Neural cell (in vitro differentiated cells): Measurements from ENCODE around the gene NSFL1C. TPM values are rescaled to one million over a fixed set of nuclear protein-coding genes. Genes with fewer than 3 reads are reported as not detected.

Experiments used
- H2AFZ ChIP-seq: fragments of 200-600, 300-800 bp; sonication (generic), shearing (Covaris generic); 2 replicates; pipeline ENCODE4 v1.6.0; 2014; ENCODE audit warnings: low read depth, mild to moderate bottlenecking, antibody characterized with exemption, low read length, moderate library complexity
- H3F3A ChIP-seq: fragments of 200-600 bp; shearing (Covaris generic); 2 replicates; pipeline ENCODE4 v1.6.1; 2016; ENCODE audit warnings: mild to moderate bottlenecking, moderate library complexity, mixed read lengths, antibody characterized with exemption, low read length; ENCODE audit not compliant: insufficient read depth, poor library complexity, severe bottlenecking
- H3K27ac ChIP-seq: fragments of 200-600, 300-800 bp; sonication (generic), shearing (Covaris generic); 2 replicates; pipeline ENCODE4 v1.5.1; 2014; ENCODE audit warnings: mild to moderate bottlenecking, low read length, moderate library complexity
- H3K27me3 ChIP-seq: fragments of 300-800, 200-600 bp; sonication (generic), shearing (Covaris generic); 2 replicates; pipeline ENCODE4 v1.6.0; 2014; ENCODE audit warnings: mild to moderate bottlenecking, low read depth, low read length, moderate library complexity; ENCODE audit not compliant: insufficient read depth
- H3K36me3 ChIP-seq: fragments of 300-800, 200-600 bp; sonication (generic), shearing (Covaris generic); 2 replicates; pipeline ENCODE4 v1.5.1; 2014; ENCODE audit warnings: mild to moderate bottlenecking, antibody characterized with exemption, low read length, moderate library complexity; ENCODE audit not compliant: insufficient read depth
- H3K4me2 ChIP-seq: fragments of 300-800, 200-600 bp; sonication (generic), shearing (Covaris generic); 2 replicates; pipeline ENCODE4 v1.6.0; 2014; ENCODE audit warnings: mild to moderate bottlenecking, low read length
- H3K4me3 ChIP-seq: fragments of 300-800, 200-600 bp; sonication (generic), shearing (Covaris generic); 2 replicates; pipeline ENCODE4 v1.5.1; 2014; ENCODE audit warnings: mild to moderate bottlenecking, low read length, moderate library complexity
- H3K79me2 ChIP-seq: fragments of 200-600 bp; shearing (Covaris generic); replicated peaks from 2 replicates; pipeline ENCODE4 v1.6.0; 2014; ENCODE audit warnings: mild to moderate bottlenecking, low read length, moderate library complexity; ENCODE audit not compliant: insufficient read depth
- H3K9ac ChIP-seq: fragments of 300-800, 200-600 bp; sonication (generic), shearing (Covaris generic); 2 replicates; pipeline ENCODE4 v1.6.1; 2016; ENCODE audit warnings: mild to moderate bottlenecking, low read length, mixed read lengths
- H3K9me2 ChIP-seq: fragments of 200-600 bp; shearing (Covaris generic); 2 replicates; pipeline ENCODE4 v1.6.1; 2016; ENCODE audit warnings: mild to moderate bottlenecking, low read length, mixed read lengths; ENCODE audit not compliant: insufficient read depth
- H3K9me3 ChIP-seq: fragments of 200-600, 300-800 bp; sonication (generic), shearing (Covaris generic); 2 replicates; pipeline ENCODE4 v1.6.1; 2016; ENCODE audit warnings: mild to moderate bottlenecking, mixed run types, low read length, moderate library complexity, mixed read lengths
- H4K20me1 ChIP-seq: fragments of 200-600 bp; shearing (Covaris generic); 2 replicates; pipeline ENCODE4 v1.6.1; 2016; ENCODE audit warnings: mild to moderate bottlenecking, mixed run types; ENCODE audit not compliant: insufficient read depth
- EP300 ChIP-seq: fragments of 450-650 bp; conservative IDR thresholded peaks from 2 replicates; pipeline ENCODE4 v1.6.1; 2014; ENCODE audit warnings: antibody characterized with exemption, mild to moderate bottlenecking, moderate library complexity; ENCODE audit not compliant: poor library complexity, severe bottlenecking
- EZH2 ChIP-seq: fragments of 200-600, 300-800 bp; shearing (Covaris generic), sonication (generic); IDR thresholded peaks from 2 replicates; pipeline ENCODE4 v1.6.1; 2014; ENCODE audit warnings: antibody characterized with exemption, low read length, borderline replicate concordance, mild to moderate bottlenecking; ENCODE audit not compliant: insufficient read depth, poor library complexity, severe bottlenecking
- MXI1 ChIP-seq: fragments of 450-650 bp; conservative IDR thresholded peaks from 2 replicates; pipeline ENCODE4 v1.6.1; 2014; ENCODE audit warnings: antibody characterized with exemption, mild to moderate bottlenecking; ENCODE audit not compliant: poor library complexity, severe bottlenecking
- POLR2AphosphoS5 ChIP-seq: IDR thresholded peaks from 2 replicates; pipeline ENCODE4 v1.6.1; 2012
- RAD21 ChIP-seq: fragments of 450-650 bp; conservative IDR thresholded peaks from 2 replicates; pipeline ENCODE4 v1.6.1; 2014; ENCODE audit warnings: antibody characterized with exemption, mild to moderate bottlenecking, moderate library complexity
- SMC3 ChIP-seq: fragments of 450-650 bp; conservative IDR thresholded peaks from 2 replicates; pipeline ENCODE4 v1.6.1; 2014; ENCODE audit warnings: antibody characterized with exemption, mild to moderate bottlenecking, moderate library complexity; ENCODE audit not compliant: poor library complexity
- TAF1 ChIP-seq: IDR thresholded peaks from 2 replicates; pipeline ENCODE4 v1.6.1; 2012; ENCODE audit warnings: low read depth
- polyA plus RNA-seq: library from polyadenylated mRNA; depleted of rRNA; stranded (reverse); fragments of >200 nt; gene quantifications from 2 replicates; pipeline ENCODE4 v1.2.3, GENCODE V29; 2014
- TF ChIP-seq, protein P1 (sequence below): fragments of 450-650 bp; IDR thresholded peaks from 2 replicates; pipeline ENCODE4 v1.5.1; 2014; ENCODE audit warnings: antibody characterized with exemption, mild to moderate bottlenecking, moderate library complexity; ENCODE audit not compliant: poor library complexity, severe bottlenecking
- TF ChIP-seq, protein P2 (sequence below): IDR thresholded peaks from 2 replicates; pipeline ENCODE4 v1.6.1; 2012; ENCODE audit warnings: borderline replicate concordance

Gene NSFL1C
- polyA plus RNA-seq, 1 donor from 2014 or later, result 48.7 TPM

DNA sequence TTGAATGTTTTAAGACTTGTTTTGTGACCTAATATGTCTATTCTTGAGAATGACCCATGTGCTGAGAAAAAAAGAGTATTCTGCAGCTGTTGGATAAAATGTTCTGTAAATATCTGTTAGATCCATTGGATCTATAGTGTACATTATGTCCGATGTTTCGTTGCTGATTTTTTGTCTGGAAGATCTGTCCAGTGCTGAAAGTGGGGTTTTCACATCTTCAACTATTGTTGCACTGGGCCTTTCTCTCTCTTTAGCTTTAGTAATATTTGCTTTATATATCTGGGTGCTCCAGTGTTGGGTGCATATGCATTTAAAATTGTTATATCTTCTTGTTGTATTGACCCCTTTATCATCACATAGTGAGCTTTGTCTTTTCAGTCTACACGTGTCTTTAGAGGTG, 30.3 kb upstream of the NSFL1C start:
- H3F3A ChIP-seq, result no peaks in the 10 kb centered on the region
- TF ChIP-seq SMC3 (no peak), MXI1 (no peak), RAD21 (no peak), EP300 (no peak), EZH2 (no peak), POLR2AphosphoS5 (no peak), TAF1 (no peak)
- TF ChIP-seq, protein P1, sequence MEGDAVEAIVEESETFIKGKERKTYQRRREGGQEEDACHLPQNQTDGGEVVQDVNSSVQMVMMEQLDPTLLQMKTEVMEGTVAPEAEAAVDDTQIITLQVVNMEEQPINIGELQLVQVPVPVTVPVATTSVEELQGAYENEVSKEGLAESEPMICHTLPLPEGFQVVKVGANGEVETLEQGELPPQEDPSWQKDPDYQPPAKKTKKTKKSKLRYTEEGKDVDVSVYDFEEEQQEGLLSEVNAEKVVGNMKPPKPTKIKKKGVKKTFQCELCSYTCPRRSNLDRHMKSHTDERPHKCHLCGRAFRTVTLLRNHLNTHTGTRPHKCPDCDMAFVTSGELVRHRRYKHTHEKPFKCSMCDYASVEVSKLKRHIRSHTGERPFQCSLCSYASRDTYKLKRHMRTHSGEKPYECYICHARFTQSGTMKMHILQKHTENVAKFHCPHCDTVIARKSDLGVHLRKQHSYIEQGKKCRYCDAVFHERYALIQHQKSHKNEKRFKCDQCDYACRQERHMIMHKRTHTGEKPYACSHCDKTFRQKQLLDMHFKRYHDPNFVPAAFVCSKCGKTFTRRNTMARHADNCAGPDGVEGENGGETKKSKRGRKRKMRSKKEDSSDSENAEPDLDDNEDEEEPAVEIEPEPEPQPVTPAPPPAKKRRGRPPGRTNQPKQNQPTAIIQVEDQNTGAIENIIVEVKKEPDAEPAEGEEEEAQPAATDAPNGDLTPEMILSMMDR, result no peak
- H3K9me2 ChIP-seq, result no peaks in the 10 kb centered on the region
- no peaks in the 10 kb centered on the region for H3K27me3 ChIP-seq
- no peak overlapping the region for H3K4me3 ChIP-seq
- no peaks in the 10 kb centered on the region for H4K20me1 ChIP-seq
- no peak overlapping the region for H3K9ac ChIP-seq
- H3K9me3 ChIP-seq, result no peaks in the 10 kb centered on the region
- no peak overlapping the region for H2AFZ ChIP-seq
- no peak overlapping the region for H3K4me2 ChIP-seq
- no peaks in the 10 kb centered on the region for H3K79me2 ChIP-seq
- no peak overlapping the region for H3K27ac ChIP-seq
- H3K36me3 ChIP-seq, result no peaks in the 10 kb centered on the region

DNA sequence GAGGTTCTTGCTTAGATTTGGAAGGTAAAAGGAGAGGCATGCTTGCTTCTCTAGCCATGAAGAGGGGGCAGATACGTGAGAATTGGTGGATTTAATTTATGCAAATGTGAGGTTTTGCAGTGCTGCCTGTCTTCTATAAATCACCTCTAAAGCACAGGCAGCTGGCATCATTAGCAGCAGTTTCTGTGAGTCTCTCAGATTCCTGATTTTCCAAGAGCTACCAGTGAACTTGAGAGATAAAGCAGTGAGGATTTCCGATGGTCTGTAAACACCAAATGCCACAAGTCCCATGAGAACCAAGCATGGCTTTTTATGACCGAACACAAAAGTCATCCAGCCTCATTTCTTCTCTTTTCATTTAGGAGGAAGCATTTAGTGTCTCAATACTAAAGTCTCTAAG, 27.8 kb upstream of the NSFL1C start:
- Histone ChIP-seq H3K9me3 (no peaks in the 10 kb centered on the region), H3K79me2 (no peaks in the 10 kb centered on the region), H3K4me3 (no peak overlapping the region), H3K27me3 (no peaks in the 10 kb centered on the region), H3K9me2 (no peaks in the 10 kb centered on the region), H3K27ac (no peak overlapping the region), H2AFZ (no peak overlapping the region), H3K9ac (no peak overlapping the region), H3F3A (no peaks in the 10 kb centered on the region), H3K36me3 (no peaks in the 10 kb centered on the region), H4K20me1 (no peaks in the 10 kb centered on the region), H3K4me2 (no peak overlapping the region)
- no peak for TF ChIP-seq MXI1
- TF ChIP-seq EZH2, result no peak
- no peak for TF ChIP-seq SMC3
- TF ChIP-seq RAD21, result no peak
- TF ChIP-seq EP300, result no peak
- no peak for TF ChIP-seq POLR2AphosphoS5
- no peak for TF ChIP-seq TAF1
- TF ChIP-seq, protein P2, sequence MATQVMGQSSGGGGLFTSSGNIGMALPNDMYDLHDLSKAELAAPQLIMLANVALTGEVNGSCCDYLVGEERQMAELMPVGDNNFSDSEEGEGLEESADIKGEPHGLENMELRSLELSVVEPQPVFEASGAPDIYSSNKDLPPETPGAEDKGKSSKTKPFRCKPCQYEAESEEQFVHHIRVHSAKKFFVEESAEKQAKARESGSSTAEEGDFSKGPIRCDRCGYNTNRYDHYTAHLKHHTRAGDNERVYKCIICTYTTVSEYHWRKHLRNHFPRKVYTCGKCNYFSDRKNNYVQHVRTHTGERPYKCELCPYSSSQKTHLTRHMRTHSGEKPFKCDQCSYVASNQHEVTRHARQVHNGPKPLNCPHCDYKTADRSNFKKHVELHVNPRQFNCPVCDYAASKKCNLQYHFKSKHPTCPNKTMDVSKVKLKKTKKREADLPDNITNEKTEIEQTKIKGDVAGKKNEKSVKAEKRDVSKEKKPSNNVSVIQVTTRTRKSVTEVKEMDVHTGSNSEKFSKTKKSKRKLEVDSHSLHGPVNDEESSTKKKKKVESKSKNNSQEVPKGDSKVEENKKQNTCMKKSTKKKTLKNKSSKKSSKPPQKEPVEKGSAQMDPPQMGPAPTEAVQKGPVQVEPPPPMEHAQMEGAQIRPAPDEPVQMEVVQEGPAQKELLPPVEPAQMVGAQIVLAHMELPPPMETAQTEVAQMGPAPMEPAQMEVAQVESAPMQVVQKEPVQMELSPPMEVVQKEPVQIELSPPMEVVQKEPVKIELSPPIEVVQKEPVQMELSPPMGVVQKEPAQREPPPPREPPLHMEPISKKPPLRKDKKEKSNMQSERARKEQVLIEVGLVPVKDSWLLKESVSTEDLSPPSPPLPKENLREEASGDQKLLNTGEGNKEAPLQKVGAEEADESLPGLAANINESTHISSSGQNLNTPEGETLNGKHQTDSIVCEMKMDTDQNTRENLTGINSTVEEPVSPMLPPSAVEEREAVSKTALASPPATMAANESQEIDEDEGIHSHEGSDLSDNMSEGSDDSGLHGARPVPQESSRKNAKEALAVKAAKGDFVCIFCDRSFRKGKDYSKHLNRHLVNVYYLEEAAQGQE, result no peak

DNA sequence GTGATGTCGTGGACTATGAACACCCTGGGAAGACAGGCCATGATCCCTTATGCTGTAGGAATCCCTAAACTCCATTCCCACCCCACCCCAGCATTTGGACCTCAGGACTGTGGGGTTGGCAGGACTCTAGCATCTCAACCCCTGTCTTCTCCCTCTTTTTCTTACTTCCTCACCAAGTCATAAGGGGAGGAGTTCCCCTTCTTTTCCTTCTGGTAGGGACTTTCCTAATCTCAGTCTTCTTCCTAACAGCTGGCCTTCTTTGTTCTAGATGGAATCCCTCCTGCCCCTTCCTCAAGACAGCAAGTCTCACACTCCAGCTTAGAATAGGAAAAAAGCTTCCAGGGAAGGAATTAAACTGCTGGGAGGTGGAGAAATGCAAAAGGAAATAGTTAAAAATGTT, 26.9 kb upstream of the NSFL1C start:
- Histone ChIP-seq H3K4me3 (no peak overlapping the region), H3K9me2 (no peaks in the 10 kb centered on the region), H3K27me3 (no peaks in the 10 kb centered on the region), H3K9me3 (no peaks in the 10 kb centered on the region), H3K79me2 (no peaks in the 10 kb centered on the region), H3F3A (no peaks in the 10 kb centered on the region), H2AFZ (no peak overlapping the region), H3K4me2 (no peak overlapping the region), H3K9ac (no peak overlapping the region), H4K20me1 (no peaks in the 10 kb centered on the region), H3K27ac (no peak overlapping the region), H3K36me3 (no peaks in the 10 kb centered on the region)
- TF ChIP-seq RAD21, result no peak
- TF ChIP-seq, protein P1, result no peak
- no peak for TF ChIP-seq EP300
- no peak for TF ChIP-seq TAF1
- TF ChIP-seq, protein P2, result no peak
- TF ChIP-seq SMC3, result no peak
- no peak for TF ChIP-seq MXI1
- TF ChIP-seq EZH2, result no peak
- TF ChIP-seq POLR2AphosphoS5, result no peak
